Progenitor cell of endocrine pancreas (in vitro differentiated cells): Measurements from ENCODE around the gene KCNH8. TPM values are rescaled to one million over a fixed set of nuclear protein-coding genes. Genes with fewer than 3 reads are reported as not detected.

ENCODE experiments used
- DNase-seq: peaks from one replicate; pipeline ENCODE4 v3.0.0; 2021; ENCODE audit warnings: low spot score; ENCODE audit not compliant: unreplicated experiment
- H3K27ac Mint-ChIP-seq: 2 replicates; pipeline ENCODE4 v1.8.0; 2021; ENCODE audit warnings: mild to moderate bottlenecking, moderate library complexity, mixed read lengths
- H3K27me3 Mint-ChIP-seq: 2 replicates; pipeline ENCODE4 v1.8.0; 2021; ENCODE audit warnings: mixed read lengths
- H3K36me3 Mint-ChIP-seq: 2 replicates; pipeline ENCODE4 v1.8.0; 2022; ENCODE audit warnings: mixed read lengths; ENCODE audit not compliant: insufficient read depth
- H3K4me1 Mint-ChIP-seq: 2 replicates; pipeline ENCODE4 v1.8.0; 2021; ENCODE audit warnings: low read depth, mixed read lengths
- H3K4me3 Mint-ChIP-seq: 2 replicates; pipeline ENCODE4 v1.8.0; 2021; ENCODE audit warnings: low read depth, mild to moderate bottlenecking, moderate library complexity, mixed read lengths
- H3K9me3 Mint-ChIP-seq: 2 replicates; pipeline ENCODE4 v1.8.0; 2021; ENCODE audit warnings: low read depth, mixed read lengths
- total RNA-seq: library from RNA; stranded (reverse); gene quantifications from 2 replicates; pipeline ENCODE4 v1.2.1, GENCODE V29; 2021
- TF ChIP-seq, protein P1 (sequence below): fragments of 200-600 bp; sonication (generic); IDR thresholded peaks from one replicate; pipeline ENCODE4 v1.5.0; 2021; ENCODE audit warnings: antibody characterized with exemption, mild to moderate bottlenecking; ENCODE audit not compliant: unreplicated experiment

KCNH8 gene
- total RNA-seq, 1 donor from 2014 or later: 10.0 TPM

GRCh38 chr3:19124752-19125151 lies 23.6 kb upstream of the KCNH8 start:
- Mint-ChIP-seq H3K9me3 (no peaks in the 10 kb centered on the region), H3K4me3 (no peak overlapping the region), H3K27ac (no peak overlapping the region), H3K27me3 (no peaks in the 10 kb centered on the region), H3K36me3 (no peaks in the 10 kb centered on the region), H3K4me1 (peaks cover 9% of the 10 kb centered on the region)
- DNase-seq: no peak
- TF ChIP-seq, protein P1, sequence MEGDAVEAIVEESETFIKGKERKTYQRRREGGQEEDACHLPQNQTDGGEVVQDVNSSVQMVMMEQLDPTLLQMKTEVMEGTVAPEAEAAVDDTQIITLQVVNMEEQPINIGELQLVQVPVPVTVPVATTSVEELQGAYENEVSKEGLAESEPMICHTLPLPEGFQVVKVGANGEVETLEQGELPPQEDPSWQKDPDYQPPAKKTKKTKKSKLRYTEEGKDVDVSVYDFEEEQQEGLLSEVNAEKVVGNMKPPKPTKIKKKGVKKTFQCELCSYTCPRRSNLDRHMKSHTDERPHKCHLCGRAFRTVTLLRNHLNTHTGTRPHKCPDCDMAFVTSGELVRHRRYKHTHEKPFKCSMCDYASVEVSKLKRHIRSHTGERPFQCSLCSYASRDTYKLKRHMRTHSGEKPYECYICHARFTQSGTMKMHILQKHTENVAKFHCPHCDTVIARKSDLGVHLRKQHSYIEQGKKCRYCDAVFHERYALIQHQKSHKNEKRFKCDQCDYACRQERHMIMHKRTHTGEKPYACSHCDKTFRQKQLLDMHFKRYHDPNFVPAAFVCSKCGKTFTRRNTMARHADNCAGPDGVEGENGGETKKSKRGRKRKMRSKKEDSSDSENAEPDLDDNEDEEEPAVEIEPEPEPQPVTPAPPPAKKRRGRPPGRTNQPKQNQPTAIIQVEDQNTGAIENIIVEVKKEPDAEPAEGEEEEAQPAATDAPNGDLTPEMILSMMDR: no peak

- no peaks in the 10 kb centered on the region for H3K4me1 Mint-ChIP-seq
- no peaks in the 10 kb centered on the region for H3K9me3 Mint-ChIP-seq
- H3K27me3 Mint-ChIP-seq: peaks cover 4% of the 10 kb centered on the region
- TF ChIP-seq, protein P1: no peak
- H3K36me3 Mint-ChIP-seq: no peaks in the 10 kb centered on the region
- no peak for DNase-seq
- no peak overlapping the region for H3K4me3 Mint-ChIP-seq
- no peak overlapping the region for H3K27ac Mint-ChIP-seq
These were observed 8.4 kb upstream of the KCNH8 start for GRCh38 chr3:19139863-19140262.

DNA sequence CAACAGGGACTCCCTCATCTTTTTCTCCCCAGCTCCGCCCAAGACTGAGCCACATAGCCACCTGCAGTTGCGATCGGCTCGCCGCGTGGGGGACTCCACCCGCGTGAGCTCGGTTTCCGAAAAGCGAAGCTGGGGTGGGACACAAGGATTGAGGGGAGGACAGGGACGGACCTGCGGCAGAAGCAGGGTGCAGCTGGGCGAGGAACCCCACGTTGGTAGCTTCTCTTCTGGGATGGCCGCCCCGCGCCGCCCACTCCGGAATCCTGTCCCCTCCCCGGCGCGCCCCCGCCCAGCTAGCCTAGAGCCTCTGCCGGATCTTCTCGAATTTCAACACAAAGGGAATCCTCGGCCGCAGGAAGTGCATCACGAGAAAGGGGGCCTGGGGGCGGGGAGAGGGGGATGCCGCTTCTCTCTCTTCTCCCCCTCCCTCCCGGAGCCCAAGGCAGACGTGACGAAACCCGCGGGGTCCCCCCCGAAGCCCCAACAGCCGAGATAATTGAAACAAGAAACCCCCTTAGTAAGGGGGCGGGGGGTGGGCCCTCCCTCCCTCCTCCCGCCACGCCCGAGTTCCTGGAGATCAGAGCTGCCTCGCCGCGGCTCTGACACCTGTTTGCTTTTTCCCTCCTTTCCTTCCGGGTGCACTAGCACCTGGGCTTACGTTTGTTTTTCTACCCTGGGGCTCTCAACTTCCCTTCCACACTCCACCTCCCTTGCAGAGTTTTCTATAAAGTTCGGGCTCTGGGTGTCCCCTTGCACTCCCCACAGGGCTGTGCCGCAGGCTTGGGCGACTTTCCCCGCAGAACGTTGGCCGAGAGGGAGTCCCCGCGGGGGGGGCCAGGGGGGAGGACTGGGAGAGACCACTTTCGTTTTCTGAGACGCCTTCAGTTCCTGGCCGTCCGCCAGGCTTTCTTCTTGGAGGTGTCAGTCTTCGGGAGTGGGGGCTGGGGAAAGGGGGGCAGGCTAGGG lies 1.3 kb upstream of the KCNH8 start:
- peak; percentile 84 for DNase-seq
- TF ChIP-seq, protein P1: peak; percentile 67
- Mint-ChIP-seq H3K4me3 (peak overlapping the region; percentile 92), H3K36me3 (no peaks in the 10 kb centered on the region), H3K27ac (peak overlapping the region; percentile 99), H3K27me3 (peaks cover 4% of the 10 kb centered on the region), H3K9me3 (no peaks in the 10 kb centered on the region), H3K4me1 (peaks cover 10% of the 10 kb centered on the region)

GRCh38 chr3:19148768-19149091 lies 420 bp downstream of the KCNH8 start:
- Mint-ChIP-seq H3K27me3 (no peaks in the 10 kb centered on the region), H3K9me3 (no peaks in the 10 kb centered on the region), H3K27ac (peak overlapping the region; percentile 87), H3K4me3 (peak overlapping the region; percentile 93), H3K4me1 (peaks cover 10% of the 10 kb centered on the region), H3K36me3 (no peaks in the 10 kb centered on the region)
- no peak for DNase-seq
- TF ChIP-seq, protein P1: no peak

DNA sequence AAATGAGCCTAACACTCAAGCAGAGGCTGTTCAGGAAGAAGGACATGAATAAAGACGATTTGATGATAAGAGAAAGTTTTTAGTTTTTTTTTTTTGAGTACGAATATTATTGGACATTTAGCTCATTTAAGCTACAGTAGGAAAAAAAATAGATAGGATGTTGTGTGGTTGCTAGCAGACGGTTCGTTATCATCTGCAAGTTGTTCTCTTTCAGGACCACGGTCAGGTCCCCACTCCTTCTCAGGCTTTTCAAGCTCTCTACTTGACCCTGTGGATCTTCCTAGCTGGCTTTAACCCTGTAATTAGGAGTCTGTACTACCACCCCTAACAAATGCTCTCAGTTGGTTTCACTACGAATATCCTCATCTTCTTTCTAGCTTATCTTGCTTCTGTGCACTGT lies 1.1 kb downstream of the KCNH8 start:
- H3K27me3 Mint-ChIP-seq: no peaks in the 10 kb centered on the region
- peaks cover 10% of the 10 kb centered on the region for H3K4me1 Mint-ChIP-seq
- H3K27ac Mint-ChIP-seq: no peak overlapping the region
- H3K36me3 Mint-ChIP-seq: no peaks in the 10 kb centered on the region
- H3K9me3 Mint-ChIP-seq: no peaks in the 10 kb centered on the region
- DNase-seq: peak; percentile 18
- peak overlapping the region; percentile 93 for H3K4me3 Mint-ChIP-seq
- TF ChIP-seq, protein P1: no peak
